NOMO-1 treated with DMSO at 0.1 percent for 48 hours (cell line): Measurements from ENCODE around the gene RNU6-8.

Experiments used
- DNase-seq: peaks from one replicate; lab custom pipeline; 2025; ENCODE audit not compliant: unreplicated experiment; lab: John Stamatoyannopoulos, UW

RNU6-8 gene

GRCh38 chr14:32205554-32205953 is 2.5 kb upstream of the RNU6-8 start:
- no peak for DNase-seq

- no peak for DNase-seq
Measured at GRCh38 chr14:32203928-32204357, 874 bp upstream of the RNU6-8 start.

DNA sequence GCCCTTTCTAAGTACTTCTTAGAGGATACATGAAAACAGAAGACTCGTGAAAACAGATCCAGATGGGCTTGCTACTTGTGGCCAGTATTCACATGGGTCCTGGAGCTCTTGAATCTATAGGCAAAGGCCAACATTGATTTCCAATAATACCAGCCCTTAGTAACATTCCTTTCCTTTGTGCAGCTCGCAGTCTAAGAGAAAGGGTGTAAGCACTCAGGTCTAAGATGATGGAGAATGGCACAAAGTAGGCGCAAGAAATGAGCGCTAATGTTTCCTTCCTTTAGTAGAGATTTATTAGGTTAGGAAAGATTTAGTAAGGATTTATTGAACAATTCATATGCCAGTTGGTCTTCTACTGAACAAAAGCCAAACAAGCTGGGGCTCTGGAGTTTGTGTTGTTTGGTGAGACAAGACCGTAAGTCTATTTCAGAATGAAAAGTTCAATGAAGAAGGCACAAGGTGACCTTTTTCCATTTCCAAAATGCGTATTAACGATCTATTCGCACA is 525 bp downstream of the RNU6-8 start:
- DNase-seq = peak; percentile 37

- no peak for DNase-seq
Measured at GRCh38 chr14:32201816-32202490, 1.1 kb downstream of the RNU6-8 start, which contains the start of gene RNU6-7. Gene RNU6-7 (plus strand): TSS chr14:32202045.

DNA sequence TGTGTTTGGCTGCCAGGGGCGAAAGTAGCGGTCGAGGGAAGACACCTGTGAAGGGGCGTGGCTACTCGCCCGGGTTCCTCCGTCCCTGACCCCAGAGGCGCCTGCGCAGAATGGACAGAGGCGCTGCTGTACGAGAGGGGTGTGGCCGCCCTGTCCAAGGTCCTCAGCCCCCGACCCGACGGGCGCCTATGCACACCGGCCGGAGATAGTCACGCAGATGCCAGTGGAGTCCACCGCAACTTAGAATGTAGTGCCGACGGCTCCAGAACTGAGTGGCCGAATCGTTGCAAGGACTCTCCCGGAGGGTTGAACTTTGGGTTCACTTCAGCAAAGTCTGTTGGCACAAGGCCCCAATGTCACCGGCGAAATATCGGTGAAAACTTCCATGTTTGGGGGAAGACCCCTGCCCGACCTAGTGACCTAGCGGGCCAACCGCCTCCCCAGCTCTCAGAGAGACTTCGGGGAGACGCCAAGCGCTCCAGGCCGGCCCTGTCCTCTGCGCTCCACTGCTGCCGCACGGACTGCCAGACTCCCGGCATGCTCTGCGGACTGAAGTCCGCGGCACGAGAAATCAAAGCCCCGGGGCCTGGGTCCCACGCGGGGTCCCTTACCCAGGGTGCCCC is 1.8 kb downstream of the RNU6-8 start:
- no peak for DNase-seq

GRCh38 chr14:32200368-32201192 is 2.5 kb downstream of the RNU6-8 start:
- peak; percentile 63 for DNase-seq

GRCh38 chr14:32197919-32198318 is 5.2 kb downstream of the RNU6-8 start:
- DNase-seq = no peak

DNA sequence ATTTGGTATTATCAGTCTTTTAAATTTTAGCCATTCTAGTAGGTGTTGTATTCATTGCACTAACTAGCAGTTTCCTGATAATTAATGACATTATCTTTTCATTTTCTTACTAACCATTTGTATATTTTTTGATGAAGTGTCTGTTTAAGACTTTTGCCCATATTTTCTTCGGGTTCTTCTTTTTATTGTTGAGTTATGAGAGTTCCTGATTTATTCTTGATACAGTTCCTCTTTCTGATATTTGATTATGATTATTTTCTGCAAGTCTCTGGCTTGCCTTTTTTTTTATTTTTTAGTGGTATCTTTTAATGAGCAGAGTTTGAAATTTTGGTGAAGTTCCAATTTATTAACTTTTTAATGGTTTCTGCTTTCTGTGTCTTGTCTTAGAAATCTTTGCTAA is 7.4 kb downstream of the RNU6-8 start:
- DNase-seq = no peak

GRCh38 chr14:32193532-32193931 is 9.5 kb downstream of the RNU6-8 start:
- DNase-seq = no peak

GRCh38 chr14:32192712-32193373 is 10.2 kb downstream of the RNU6-8 start:
- DNase-seq = no peak

DNA sequence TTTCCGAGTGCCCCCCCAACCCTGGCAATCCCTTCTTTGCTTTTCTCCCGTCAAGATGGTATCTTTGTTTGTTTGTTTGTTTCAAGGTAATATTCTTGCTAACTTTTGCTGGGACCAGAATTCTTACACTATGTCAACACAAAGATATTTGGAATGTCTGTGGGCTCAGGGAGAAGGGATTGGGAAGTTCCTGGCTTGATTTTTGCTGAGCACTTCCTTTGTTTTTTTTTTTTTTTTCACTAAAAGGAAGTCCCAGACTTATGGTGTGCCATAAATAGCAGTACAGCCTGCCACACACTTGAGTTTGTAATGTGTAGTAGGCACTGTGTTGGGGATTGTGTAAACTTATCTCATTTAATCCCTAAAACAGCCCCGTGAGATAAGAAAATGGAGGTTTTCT is 12.4 kb downstream of the RNU6-8 start:
- no peak for DNase-seq

GRCh38 chr14:32189811-32190210 is 13.3 kb downstream of the RNU6-8 start:
- DNase-seq = no peak

- no peak for DNase-seq
Measured at GRCh38 chr14:32186248-32186647, 16.8 kb downstream of the RNU6-8 start.

DNA sequence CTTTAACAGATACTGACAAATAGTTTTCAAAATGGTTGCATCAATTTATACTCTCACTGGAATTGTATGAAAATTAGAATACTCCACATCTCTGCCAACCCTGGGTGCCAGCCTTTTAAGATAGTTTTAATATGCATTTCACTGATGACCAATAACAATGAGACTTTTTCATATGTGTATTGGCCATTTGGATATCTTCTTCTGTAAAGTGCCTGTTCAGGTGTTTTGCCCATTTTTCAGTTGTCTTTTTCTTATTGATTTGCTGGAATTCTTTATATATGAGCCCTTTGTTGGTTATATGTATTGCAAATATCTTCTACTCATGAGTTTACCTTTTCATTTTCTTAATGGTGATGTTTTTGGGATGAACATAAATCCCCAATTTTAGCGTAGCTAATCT is 18.0 kb downstream of the RNU6-8 start:
- DNase-seq = no peak

DNA sequence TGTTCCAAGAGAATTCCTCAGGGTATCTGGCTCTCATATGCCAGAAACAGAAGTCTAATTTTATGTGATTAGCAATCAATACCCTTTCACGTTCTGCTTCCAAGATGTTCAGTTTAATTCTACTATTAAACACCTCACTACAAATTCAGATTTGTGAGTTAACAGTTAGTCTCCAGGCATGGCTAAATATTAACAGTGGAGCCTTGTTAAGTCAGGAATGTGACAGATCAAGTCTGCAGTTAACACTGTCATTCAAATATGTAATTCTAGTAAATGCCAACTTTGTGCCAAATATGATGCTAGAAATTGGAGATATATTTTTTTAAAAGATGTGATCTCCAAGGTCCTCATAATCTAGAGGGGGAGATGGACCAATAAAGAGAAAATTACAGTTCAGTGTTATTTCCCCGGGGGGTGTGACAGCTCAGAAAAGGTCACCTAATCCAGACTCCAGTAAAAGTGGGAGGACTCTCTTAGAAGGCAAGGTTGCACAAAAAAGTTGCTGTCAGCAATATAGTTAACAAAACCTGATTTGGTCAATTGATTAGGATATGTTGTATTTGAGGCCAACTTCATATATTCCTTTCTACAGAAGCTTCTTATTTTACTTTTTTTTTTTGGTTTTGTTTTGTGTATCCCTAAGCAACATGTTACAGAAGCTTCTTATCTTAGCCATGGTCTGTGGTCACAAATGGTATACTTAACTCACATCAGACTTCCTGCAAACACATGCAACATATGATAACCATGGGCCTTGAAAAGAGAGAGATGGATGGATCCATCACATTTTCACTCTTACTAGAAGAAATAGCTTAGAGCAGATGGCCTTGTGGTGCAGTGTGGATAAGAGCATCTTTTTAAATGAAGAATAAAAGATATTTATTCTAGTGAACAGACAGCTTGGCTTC is 19.7 kb downstream of the RNU6-8 start:
- no peak for DNase-seq

- DNase-seq = no peak
Measured at GRCh38 chr14:32171469-32171868, 31.6 kb downstream of the RNU6-8 start.

DNA sequence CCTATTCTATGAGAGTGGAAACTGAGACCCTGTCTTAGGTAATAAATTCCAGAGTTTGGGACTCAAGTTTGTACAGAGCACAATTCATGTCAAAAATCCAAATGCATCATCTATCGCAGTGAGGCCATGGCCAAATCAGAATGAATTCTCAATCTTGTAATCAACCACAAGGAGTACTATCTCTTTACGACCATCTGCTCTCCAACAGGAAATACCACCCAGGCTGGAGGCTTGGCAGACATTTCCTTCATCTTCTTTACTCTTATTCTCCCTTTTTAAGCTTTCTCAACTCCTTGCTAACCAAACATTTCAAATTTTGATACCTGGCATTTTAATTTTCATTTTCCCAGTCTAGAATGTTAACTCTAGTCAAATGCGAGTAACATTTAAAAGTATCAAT is 33.9 kb downstream of the RNU6-8 start:
- DNase-seq = no peak

DNA sequence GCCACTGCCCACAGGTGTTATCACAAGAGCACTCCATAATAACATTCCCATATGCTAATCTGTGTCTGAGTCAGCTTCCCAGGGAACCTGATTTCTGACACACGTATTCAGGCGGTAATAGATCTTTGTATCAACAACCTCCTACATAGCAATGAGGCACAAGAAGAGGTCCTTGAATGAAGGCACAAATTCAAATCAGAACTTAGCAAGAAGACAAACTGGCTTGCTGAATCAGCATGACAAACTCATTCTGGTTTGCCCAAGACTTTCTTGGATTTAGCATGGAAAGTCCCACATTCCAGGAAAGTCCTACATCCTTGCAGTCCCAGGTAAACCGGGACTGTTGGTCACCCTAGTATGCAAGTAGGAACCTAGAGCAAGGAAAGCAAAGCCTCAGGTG is 35.2 kb downstream of the RNU6-8 start:
- no peak for DNase-seq

DNA sequence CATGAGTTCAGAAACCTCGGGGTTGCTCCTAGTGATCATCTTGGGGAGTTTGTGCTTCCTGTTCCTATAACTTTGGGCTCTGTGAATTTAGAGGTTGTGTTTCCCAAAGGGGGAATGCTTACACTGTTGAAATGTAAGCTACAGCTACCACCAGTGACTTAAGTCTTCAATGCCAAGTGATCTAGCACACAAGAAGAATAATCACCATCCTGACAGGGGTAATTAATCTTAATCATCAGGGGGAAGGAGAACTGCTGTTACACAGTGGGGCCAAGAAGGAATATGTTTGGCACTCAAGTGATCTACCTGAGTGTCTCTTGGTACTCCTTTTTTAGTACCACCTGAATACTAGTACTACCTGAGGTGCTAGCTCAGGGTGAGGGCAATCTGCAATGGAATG is 36.1 kb downstream of the RNU6-8 start:
- no peak for DNase-seq

GRCh38 chr14:32166029-32166428 is 37.0 kb downstream of the RNU6-8 start:
- DNase-seq = no peak
